H9 (cell line): ENCODE data around the gene FRRS1L. TPM values are rescaled to one million over a fixed set of nuclear protein-coding genes. Genes with fewer than 3 reads are reported as not detected.

ENCODE experiments used
- DNase-seq: peaks from one replicate; pipeline ENCODE4 v3.0.0-alpha.2; 2017
- H2AFZ ChIP-seq: one replicate; pipeline ENCODE4 v1.6.1; 2013; ENCODE audit warnings: mild to moderate bottlenecking, low read length, control low read depth, moderate library complexity
- H2AK5ac ChIP-seq: 2 replicates; pipeline ENCODE4 v1.6.1; 2013; ENCODE audit warnings: low read length, control low read depth, mixed read lengths; ENCODE audit not compliant: insufficient read length
- H2BK120ac ChIP-seq: one replicate; pipeline ENCODE4 v1.6.1; 2013; ENCODE audit warnings: low read depth, mild to moderate bottlenecking, low read length, control low read depth, inconsistent platforms; ENCODE audit not compliant: poor library complexity, severe bottlenecking
- H2BK12ac ChIP-seq: 2 replicates; pipeline ENCODE4 v1.6.1; 2013; ENCODE audit warnings: low read length, control low read depth, mixed read lengths, low read depth; ENCODE audit not compliant: insufficient read length
- H2BK15ac ChIP-seq: 2 replicates; pipeline ENCODE4 v1.6.1; 2013; ENCODE audit warnings: low read depth, low read length, control low read depth
- H2BK20ac ChIP-seq: one replicate; pipeline ENCODE4 v1.6.1; 2013; ENCODE audit warnings: low read depth, mild to moderate bottlenecking, low read length, control low read depth, inconsistent platforms; ENCODE audit not compliant: poor library complexity, severe bottlenecking
- H2BK5ac ChIP-seq: 2 replicates; pipeline ENCODE4 v1.6.1; 2013; ENCODE audit warnings: low read length, control low read depth, mixed read lengths; ENCODE audit not compliant: insufficient read length
- H3K14ac ChIP-seq: 2 replicates; pipeline ENCODE4 v1.6.1; 2013; ENCODE audit warnings: low read length, control low read depth; ENCODE audit not compliant: insufficient read depth
- H3K18ac ChIP-seq: 2 replicates; pipeline ENCODE4 v1.6.1; 2013; ENCODE audit warnings: low read depth, mild to moderate bottlenecking, mixed read lengths, low read length, control low read depth; ENCODE audit not compliant: insufficient read length
- H3K23ac ChIP-seq: 2 replicates; pipeline ENCODE4 v1.6.1; 2013; ENCODE audit warnings: low read length, control low read depth, mixed read lengths, low read depth; ENCODE audit not compliant: insufficient read length
- H3K23me2 ChIP-seq: 2 replicates; pipeline ENCODE4 v1.6.1; 2013; ENCODE audit warnings: low read depth, mild to moderate bottlenecking, mixed read lengths, low read length, control low read depth; ENCODE audit not compliant: insufficient read length, poor library complexity, severe bottlenecking
- H3K27ac ChIP-seq: 2 replicates; pipeline ENCODE4 v1.5.1; 2013; ENCODE audit warnings: low read length, control low read depth, mixed read lengths, low read depth; ENCODE audit not compliant: insufficient read length
- H3K27me3 ChIP-seq: 2 replicates; pipeline ENCODE4 v1.6.1; 2013; ENCODE audit warnings: low read length, control low read depth, inconsistent platforms; ENCODE audit not compliant: insufficient read depth
- H3K4ac ChIP-seq: 2 replicates; pipeline ENCODE4 v1.6.1; 2013; ENCODE audit warnings: low read depth, mild to moderate bottlenecking, control low read depth, inconsistent platforms, low read length, moderate library complexity
- H3K4me1 ChIP-seq: 2 replicates; pipeline ENCODE4 v1.6.1; 2013; ENCODE audit warnings: low read length, control low read depth, inconsistent platforms; ENCODE audit not compliant: insufficient read depth
- H3K4me2 ChIP-seq: 2 replicates; pipeline ENCODE4 v1.6.1; 2013; ENCODE audit warnings: low read length, control low read depth, mixed read lengths; ENCODE audit not compliant: insufficient read length, insufficient read depth
- H3K56ac ChIP-seq: 2 replicates; pipeline ENCODE4 v1.6.1; 2013; ENCODE audit warnings: low read depth, mild to moderate bottlenecking, mixed read lengths, low read length, control low read depth; ENCODE audit not compliant: insufficient read length
- H3K79me1 ChIP-seq: 2 replicates; pipeline ENCODE4 v1.6.1; 2013; ENCODE audit warnings: low read depth, mild to moderate bottlenecking, moderate library complexity, low read length, control low read depth, inconsistent platforms; ENCODE audit not compliant: insufficient read depth, poor library complexity, severe bottlenecking
- H3K79me2 ChIP-seq: 2 replicates; pipeline ENCODE4 v1.6.1; 2013; ENCODE audit warnings: low read length, control low read depth, inconsistent platforms; ENCODE audit not compliant: insufficient read depth
- H3K9ac ChIP-seq: 2 replicates; pipeline ENCODE4 v1.6.1; 2013; ENCODE audit warnings: low read length, control low read depth, mixed read lengths; ENCODE audit not compliant: insufficient read length; ENCODE audit errors: extremely low read depth
- H3K9me3 ChIP-seq: one replicate; pipeline ENCODE4 v1.6.1; 2013; ENCODE audit warnings: low read depth, low read length, inconsistent platforms; ENCODE audit not compliant: control insufficient read depth
- H3T11ph ChIP-seq: one replicate; pipeline ENCODE4 v1.6.1; 2013; ENCODE audit warnings: mild to moderate bottlenecking, low read length, control low read depth, inconsistent platforms
- H4K20me1 ChIP-seq: one replicate; pipeline ENCODE4 v1.6.1; 2013; ENCODE audit not compliant: control insufficient read depth, insufficient read length, insufficient read depth
- H4K5ac ChIP-seq: 2 replicates; pipeline ENCODE4 v1.6.1; 2013; ENCODE audit warnings: low read depth, mild to moderate bottlenecking, mixed read lengths, low read length, control low read depth; ENCODE audit not compliant: insufficient read length
- H4K8ac ChIP-seq: replicated peaks from 2 replicates; pipeline ENCODE4 v1.6.1; 2013; ENCODE audit warnings: low read length, control low read depth, mixed read lengths, low read depth; ENCODE audit not compliant: insufficient read length
- H4K91ac ChIP-seq: 2 replicates; pipeline ENCODE4 v1.6.1; 2013; ENCODE audit warnings: low read depth, mild to moderate bottlenecking, moderate library complexity, mixed read lengths, low read length, control low read depth; ENCODE audit not compliant: insufficient read length
- H3K27ac Mint-ChIP-seq, 3 experiments: 2 replicates in 2 of 3; 3 replicates in 1 of 3; pipeline ENCODE4 v1.8.0; 2020 to 2021; ENCODE audit warnings: mixed read lengths in 3 of 3, mild to moderate bottlenecking in 1 of 3, moderate library complexity in 1 of 3
- H3K27me3 Mint-ChIP-seq: 2 replicates; pipeline ENCODE4 v1.8.0; 2021; ENCODE audit warnings: low read depth, mild to moderate bottlenecking, moderate library complexity, mixed read lengths
- H3K36me3 Mint-ChIP-seq, 3 experiments: 2 replicates in 2 of 3; 3 replicates in 1 of 3; pipeline ENCODE4 v1.8.0; 2020 to 2021; ENCODE audit warnings: low read depth in 3 of 3, mixed read lengths in 3 of 3; ENCODE audit not compliant: insufficient read depth in 1 of 3
- H3K4me1 Mint-ChIP-seq, 2 experiments: 2 replicates each; pipeline ENCODE4 v1.8.0; 2020; ENCODE audit warnings: mixed read lengths in 2 of 2
- H3K4me3 Mint-ChIP-seq, 2 experiments: 2 replicates in 1 of 2; 3 replicates in 1 of 2; pipeline ENCODE4 v1.8.0; 2020 to 2021; ENCODE audit warnings: mild to moderate bottlenecking in 2 of 2, mixed read lengths in 2 of 2, moderate library complexity in 1 of 2
- H3K9me3 Mint-ChIP-seq, 2 experiments: 2 replicates in 1 of 2; 3 replicates in 1 of 2; pipeline ENCODE4 v1.8.0; 2020; ENCODE audit warnings: mild to moderate bottlenecking in 2 of 2, mixed read lengths in 2 of 2, moderate library complexity in 1 of 2
- WGBS: extraction: QIAGEN DNeasy Blood & Tissue Kit; methylation state at CpG from one replicate; pipeline ENCODE4 v1.1.7; 2013; ENCODE audit warnings: missing lambda C conversion rate, low lambda C conversion rate, mixed read lengths; ENCODE audit not compliant: insufficient read length; ENCODE audit errors: extremely low coverage; 5-methylcytosine and 5-hydroxymethylcytosine counted together
- total RNA-seq: library from RNA; stranded (reverse); gene quantifications from 2 replicates; pipeline ENCODE4 v1.2.1, GENCODE V29; 2021
- TF ChIP-seq, protein P1 (sequence below): fragments of 200-600 bp; sonication (generic); conservative IDR thresholded peaks from 3 replicates; pipeline ENCODE4 v1.8.0; 2021; ENCODE audit warnings: antibody characterized with exemption, mild to moderate bottlenecking

FRRS1L gene
- total RNA-seq, 1 experiment from 2014 or later = 3.3 TPM

DNA sequence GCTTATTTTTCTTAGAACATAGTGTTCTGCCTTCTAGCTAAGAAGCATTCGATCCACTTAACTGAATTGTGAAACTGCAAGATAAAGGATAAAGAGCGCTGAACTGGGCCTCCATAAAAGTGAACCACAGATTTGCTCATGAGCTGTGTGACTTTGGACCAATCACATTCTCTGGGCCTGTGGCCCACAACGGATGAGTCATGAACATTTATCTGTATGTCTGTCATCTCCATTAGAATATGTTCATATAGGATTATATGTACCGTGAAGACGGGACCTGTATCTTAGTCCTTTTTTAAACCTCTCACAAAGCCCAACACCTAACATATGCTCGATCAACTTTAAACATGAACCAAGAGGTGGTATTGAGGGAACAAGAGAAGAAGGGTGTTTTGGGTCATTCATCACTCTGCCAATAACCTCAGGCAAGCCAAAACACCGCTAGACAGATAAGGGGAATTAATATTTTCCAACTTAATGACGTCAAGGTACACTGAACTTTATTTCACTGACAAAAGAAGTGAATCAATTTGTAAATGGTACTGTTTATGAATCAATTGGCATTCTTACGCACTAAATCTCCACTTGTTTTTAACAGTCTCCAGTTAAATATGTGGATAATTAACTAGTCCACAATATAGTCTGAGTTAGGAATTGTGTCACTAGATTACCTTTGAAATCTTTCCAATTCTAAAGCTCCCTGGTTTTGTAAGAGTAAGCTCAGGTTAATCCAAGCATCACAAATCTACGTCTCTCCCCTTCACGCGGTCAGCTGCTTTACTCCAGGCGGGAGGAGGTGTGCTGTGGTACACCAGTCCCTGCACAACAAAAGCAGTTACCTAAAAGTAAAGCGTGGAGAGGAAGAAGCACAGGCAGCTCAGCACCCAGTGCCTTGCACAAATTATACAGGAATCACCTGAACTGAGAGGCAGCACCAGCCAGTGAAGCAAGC, 48.9 kb downstream of the FRRS1L start:
- peak overlapping the region; percentile 93 to 97 for H3K4me3 Mint-ChIP-seq
- no peak overlapping the region for H2BK5ac ChIP-seq
- H2AK5ac ChIP-seq = no peak overlapping the region
- TF ChIP-seq, protein P1, sequence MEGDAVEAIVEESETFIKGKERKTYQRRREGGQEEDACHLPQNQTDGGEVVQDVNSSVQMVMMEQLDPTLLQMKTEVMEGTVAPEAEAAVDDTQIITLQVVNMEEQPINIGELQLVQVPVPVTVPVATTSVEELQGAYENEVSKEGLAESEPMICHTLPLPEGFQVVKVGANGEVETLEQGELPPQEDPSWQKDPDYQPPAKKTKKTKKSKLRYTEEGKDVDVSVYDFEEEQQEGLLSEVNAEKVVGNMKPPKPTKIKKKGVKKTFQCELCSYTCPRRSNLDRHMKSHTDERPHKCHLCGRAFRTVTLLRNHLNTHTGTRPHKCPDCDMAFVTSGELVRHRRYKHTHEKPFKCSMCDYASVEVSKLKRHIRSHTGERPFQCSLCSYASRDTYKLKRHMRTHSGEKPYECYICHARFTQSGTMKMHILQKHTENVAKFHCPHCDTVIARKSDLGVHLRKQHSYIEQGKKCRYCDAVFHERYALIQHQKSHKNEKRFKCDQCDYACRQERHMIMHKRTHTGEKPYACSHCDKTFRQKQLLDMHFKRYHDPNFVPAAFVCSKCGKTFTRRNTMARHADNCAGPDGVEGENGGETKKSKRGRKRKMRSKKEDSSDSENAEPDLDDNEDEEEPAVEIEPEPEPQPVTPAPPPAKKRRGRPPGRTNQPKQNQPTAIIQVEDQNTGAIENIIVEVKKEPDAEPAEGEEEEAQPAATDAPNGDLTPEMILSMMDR = no peak
- no peak overlapping the region for H3K18ac ChIP-seq
- H3K79me1 ChIP-seq = peaks cover 14% of the 10 kb centered on the region
- peak overlapping the region in 2 of 3 experiments; percentile 91 to 93; a peak in 3 of 7 replicates for H3K27ac Mint-ChIP-seq
- H3K27ac ChIP-seq = no peak overlapping the region
- H3K56ac ChIP-seq = peak overlapping the region; percentile 35
- peaks cover 13 to 15% (median 14%) of the 10 kb centered on the region in 3 experiments; a peak in 6 of 7 replicates for H3K36me3 Mint-ChIP-seq
- no peaks in the 10 kb centered on the region for H3K27me3 Mint-ChIP-seq
- no peak for DNase-seq
- H3K9me3 ChIP-seq = no peaks in the 10 kb centered on the region
- H3T11ph ChIP-seq = no peak overlapping the region
- peaks cover 9% of the 10 kb centered on the region for H3K23me2 ChIP-seq
- peak overlapping the region; percentile 100 for H3K4me2 ChIP-seq
- peak overlapping the region; percentile 76 for H3K14ac ChIP-seq
- no CpG with 5 or more reads among the region's 14 CpGs for WGBS
- no peak overlapping the region for H2BK15ac ChIP-seq
- H2BK12ac ChIP-seq = no peak overlapping the region
- H2BK120ac ChIP-seq = no peak overlapping the region
- no peak overlapping the region for H2BK20ac ChIP-seq
- H3K4ac ChIP-seq = no peak overlapping the region
- no peaks in the 10 kb centered on the region for H3K27me3 ChIP-seq
- H3K79me2 ChIP-seq = peaks cover 46% of the 10 kb centered on the region; the same call in 1 of the 2 replicates
- H4K20me1 ChIP-seq = no peaks in the 10 kb centered on the region
- H3K4me1 Mint-ChIP-seq = peaks cover 39 to 52% of the 10 kb centered on the region in 2 experiments
- 0 out of 5 replicates have a peak, but pooled peaks cover 0 to 3% of the 10 kb centered on the region in 2 experiments for H3K9me3 Mint-ChIP-seq
- no peak overlapping the region for H4K91ac ChIP-seq
- H2AFZ ChIP-seq = no peak overlapping the region
- H4K5ac ChIP-seq = no peak overlapping the region
- no peak overlapping the region for H4K8ac ChIP-seq
- H3K4me1 ChIP-seq = peaks cover 10% of the 10 kb centered on the region
- H3K9ac ChIP-seq = peak overlapping the region; percentile 95
- peak overlapping the region; percentile 59 for H3K23ac ChIP-seq
